Glutamatergic neuron (in vitro differentiated cells): ENCODE results near the gene MTM1. TPM values are rescaled to one million over a fixed set of nuclear protein-coding genes. Genes with fewer than 3 reads are reported as not detected.

Experiments used
- DNase-seq: peaks from one replicate; pipeline ENCODE4 v3.0.0; 2022
- H3K27ac Mint-ChIP-seq: one replicate; pipeline ENCODE4 v1.8.0; 2020; ENCODE audit warnings: mild to moderate bottlenecking, mixed read lengths, inconsistent platforms; ENCODE audit not compliant: unreplicated experiment
- H3K27me3 Mint-ChIP-seq: one replicate; pipeline ENCODE4 v1.8.0; 2020; ENCODE audit warnings: mild to moderate bottlenecking, moderate library complexity, mixed read lengths, inconsistent platforms; ENCODE audit not compliant: unreplicated experiment
- H3K36me3 Mint-ChIP-seq: one replicate; pipeline ENCODE4 v1.8.0; 2020; ENCODE audit warnings: mild to moderate bottlenecking, mixed read lengths, inconsistent platforms; ENCODE audit not compliant: unreplicated experiment
- H3K4me1 Mint-ChIP-seq: one replicate; pipeline ENCODE4 v1.8.0; 2020; ENCODE audit warnings: mild to moderate bottlenecking, low read depth, mixed read lengths, inconsistent platforms; ENCODE audit not compliant: unreplicated experiment
- H3K4me3 Mint-ChIP-seq: one replicate; pipeline ENCODE4 v1.8.0; 2020; ENCODE audit warnings: mild to moderate bottlenecking, mixed read lengths, inconsistent platforms; ENCODE audit not compliant: unreplicated experiment
- H3K9me3 Mint-ChIP-seq: one replicate; pipeline ENCODE4 v1.8.0; 2020; ENCODE audit warnings: mild to moderate bottlenecking, moderate library complexity, mixed read lengths, inconsistent platforms; ENCODE audit not compliant: unreplicated experiment
- total RNA-seq: library from RNA; stranded (reverse); fragmentation: NEBNext Ultra II Directional; extraction: Animal tissue kit (Norgen Biotek cat#: 25700); gene quantifications from one replicate; pipeline ENCODE4 v1.2.1, GENCODE V29; 2021; ENCODE audit not compliant: unreplicated experiment
- TF ChIP-seq, protein P1 (sequence below): fragments of 200-600 bp; sonication (generic); IDR thresholded peaks from one replicate; pipeline ENCODE4 v1.5.0; 2021; ENCODE audit not compliant: partially characterized antibody, unreplicated experiment

Gene MTM1
- total RNA-seq, 1 donor from 2014 or later = 7.4 TPM

GRCh38 chrX:150702966-150703694, 134.7 kb downstream of the MTM1 start:
- TF ChIP-seq, protein P1, sequence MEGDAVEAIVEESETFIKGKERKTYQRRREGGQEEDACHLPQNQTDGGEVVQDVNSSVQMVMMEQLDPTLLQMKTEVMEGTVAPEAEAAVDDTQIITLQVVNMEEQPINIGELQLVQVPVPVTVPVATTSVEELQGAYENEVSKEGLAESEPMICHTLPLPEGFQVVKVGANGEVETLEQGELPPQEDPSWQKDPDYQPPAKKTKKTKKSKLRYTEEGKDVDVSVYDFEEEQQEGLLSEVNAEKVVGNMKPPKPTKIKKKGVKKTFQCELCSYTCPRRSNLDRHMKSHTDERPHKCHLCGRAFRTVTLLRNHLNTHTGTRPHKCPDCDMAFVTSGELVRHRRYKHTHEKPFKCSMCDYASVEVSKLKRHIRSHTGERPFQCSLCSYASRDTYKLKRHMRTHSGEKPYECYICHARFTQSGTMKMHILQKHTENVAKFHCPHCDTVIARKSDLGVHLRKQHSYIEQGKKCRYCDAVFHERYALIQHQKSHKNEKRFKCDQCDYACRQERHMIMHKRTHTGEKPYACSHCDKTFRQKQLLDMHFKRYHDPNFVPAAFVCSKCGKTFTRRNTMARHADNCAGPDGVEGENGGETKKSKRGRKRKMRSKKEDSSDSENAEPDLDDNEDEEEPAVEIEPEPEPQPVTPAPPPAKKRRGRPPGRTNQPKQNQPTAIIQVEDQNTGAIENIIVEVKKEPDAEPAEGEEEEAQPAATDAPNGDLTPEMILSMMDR = no peak
- no peak for DNase-seq
- peaks cover 8% of the 10 kb centered on the region for H3K36me3 Mint-ChIP-seq
- no peaks in the 10 kb centered on the region for H3K27me3 Mint-ChIP-seq
- H3K4me1 Mint-ChIP-seq = no peaks in the 10 kb centered on the region
- H3K4me3 Mint-ChIP-seq = no peak overlapping the region
- H3K27ac Mint-ChIP-seq = no peak overlapping the region
- H3K9me3 Mint-ChIP-seq = no peaks in the 10 kb centered on the region

- Mint-ChIP-seq H3K27ac (no peak overlapping the region), H3K27me3 (no peaks in the 10 kb centered on the region), H3K36me3 (peaks cover 8% of the 10 kb centered on the region), H3K4me1 (no peaks in the 10 kb centered on the region), H3K4me3 (no peak overlapping the region), H3K9me3 (no peaks in the 10 kb centered on the region)
- DNase-seq = no peak
- TF ChIP-seq, protein P1 = no peak
Observed at GRCh38 chrX:150703695-150703974, 135.2 kb downstream of the MTM1 start.

- Mint-ChIP-seq H3K4me3 (no peak overlapping the region), H3K27me3 (no peaks in the 10 kb centered on the region), H3K27ac (no peak overlapping the region), H3K9me3 (no peaks in the 10 kb centered on the region), H3K36me3 (peaks cover 8% of the 10 kb centered on the region), H3K4me1 (no peaks in the 10 kb centered on the region)
- DNase-seq = no peak
- TF ChIP-seq, protein P1 = no peak
Observed at GRCh38 chrX:150704030-150704613, 135.7 kb downstream of the MTM1 start.

DNA sequence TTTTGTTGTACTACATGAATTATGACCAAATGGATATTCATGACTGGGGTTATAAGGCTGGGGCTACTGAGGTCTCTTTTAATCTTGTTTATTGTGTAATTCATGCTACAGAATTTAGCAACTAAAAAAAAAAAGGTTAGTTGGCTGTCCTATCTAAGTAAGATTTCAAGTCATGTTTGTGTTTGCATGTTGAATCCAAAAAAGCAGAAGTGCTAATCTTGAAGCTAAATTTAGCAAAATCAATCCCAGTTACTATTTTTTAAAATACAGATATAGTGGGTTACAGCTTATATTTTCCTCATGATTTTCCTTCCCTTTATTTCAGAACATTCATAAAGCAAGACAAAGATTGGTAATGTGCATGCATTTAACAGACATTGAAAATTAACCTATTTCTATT, 144.2 kb downstream of the MTM1 start:
- H3K9me3 Mint-ChIP-seq = no peaks in the 10 kb centered on the region

GRCh38 chrX:150715184-150715583, 146.8 kb downstream of the MTM1 start:
- Mint-ChIP-seq H3K36me3 (no peaks in the 10 kb centered on the region), H3K27me3 (no peaks in the 10 kb centered on the region), H3K4me1 (peaks cover 10% of the 10 kb centered on the region), H3K27ac (no peak overlapping the region), H3K4me3 (no peak overlapping the region), H3K9me3 (peaks cover 1% of the 10 kb centered on the region)
- TF ChIP-seq, protein P1 = no peak
- DNase-seq = no peak

More for the DNA sequence above, 144.2 kb downstream of the MTM1 start:
- TF ChIP-seq, protein P1 = no peak
- Mint-ChIP-seq H3K36me3 (no peaks in the 10 kb centered on the region), H3K4me1 (peaks cover 10% of the 10 kb centered on the region), H3K27ac (no peak overlapping the region), H3K4me3 (no peak overlapping the region), H3K27me3 (no peaks in the 10 kb centered on the region)
- no peak for DNase-seq
